Measurements from ENCODE around the gene FAM98A. TPM values are rescaled to one million over a fixed set of nuclear protein-coding genes. Genes with fewer than 3 reads are reported as not detected.

The FAM98A gene
- total and polyA plus RNA-seq, 7 donors, result 11.8 to 53.2 (median 20.9) TPM

DNA sequence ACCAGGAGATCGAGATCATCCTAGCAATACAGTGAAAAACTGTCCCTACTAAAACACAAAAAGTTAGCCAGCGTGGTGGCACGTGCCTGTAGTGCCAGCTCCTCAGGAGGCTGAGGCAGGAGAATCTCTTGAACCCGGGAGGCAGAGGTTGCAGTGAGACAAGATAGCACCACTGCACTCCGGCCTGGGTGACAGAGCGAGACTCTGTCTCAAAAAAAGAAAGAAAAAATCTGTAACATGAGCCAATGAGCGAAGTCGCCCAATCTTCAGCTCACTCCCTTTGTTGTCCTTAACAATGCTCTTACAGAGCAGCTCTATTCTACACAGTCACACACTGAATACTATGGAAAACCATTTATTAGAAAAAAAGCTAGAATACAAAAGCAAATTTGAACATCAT is 22.0 kb downstream of the FAM98A start:
- H3K9me3 ChIP-seq, result no peaks in the 10 kb centered on the region
- TF ChIP-seq EP300 (IDR thresholded peaks at IDR 0.05) (no peak), POLR2AphosphoS5 (IDR thresholded peaks at IDR 0.05) (no peak), POLR2A (IDR thresholded peaks at IDR 0.05) (no peak)
- TF ChIP-seq, protein P1, sequence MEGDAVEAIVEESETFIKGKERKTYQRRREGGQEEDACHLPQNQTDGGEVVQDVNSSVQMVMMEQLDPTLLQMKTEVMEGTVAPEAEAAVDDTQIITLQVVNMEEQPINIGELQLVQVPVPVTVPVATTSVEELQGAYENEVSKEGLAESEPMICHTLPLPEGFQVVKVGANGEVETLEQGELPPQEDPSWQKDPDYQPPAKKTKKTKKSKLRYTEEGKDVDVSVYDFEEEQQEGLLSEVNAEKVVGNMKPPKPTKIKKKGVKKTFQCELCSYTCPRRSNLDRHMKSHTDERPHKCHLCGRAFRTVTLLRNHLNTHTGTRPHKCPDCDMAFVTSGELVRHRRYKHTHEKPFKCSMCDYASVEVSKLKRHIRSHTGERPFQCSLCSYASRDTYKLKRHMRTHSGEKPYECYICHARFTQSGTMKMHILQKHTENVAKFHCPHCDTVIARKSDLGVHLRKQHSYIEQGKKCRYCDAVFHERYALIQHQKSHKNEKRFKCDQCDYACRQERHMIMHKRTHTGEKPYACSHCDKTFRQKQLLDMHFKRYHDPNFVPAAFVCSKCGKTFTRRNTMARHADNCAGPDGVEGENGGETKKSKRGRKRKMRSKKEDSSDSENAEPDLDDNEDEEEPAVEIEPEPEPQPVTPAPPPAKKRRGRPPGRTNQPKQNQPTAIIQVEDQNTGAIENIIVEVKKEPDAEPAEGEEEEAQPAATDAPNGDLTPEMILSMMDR (IDR thresholded peaks at IDR 0.05), result no peak
- no peak for DNase-seq
- intact Hi-C loops (cut with DNase I), result no loop called here
- 95 to 96% methylated on average over 8 of the region's 8 CpGs for WGBS, 2 donors
- no peaks in the 10 kb centered on the region for H3K4me1 ChIP-seq
- no peak overlapping the region for H3K27ac ChIP-seq
- no peak overlapping the region for H3K4me3 ChIP-seq
- H3K36me3 ChIP-seq, result no peaks in the 10 kb centered on the region
- no peaks in the 10 kb centered on the region for H3K27me3 ChIP-seq

DNA sequence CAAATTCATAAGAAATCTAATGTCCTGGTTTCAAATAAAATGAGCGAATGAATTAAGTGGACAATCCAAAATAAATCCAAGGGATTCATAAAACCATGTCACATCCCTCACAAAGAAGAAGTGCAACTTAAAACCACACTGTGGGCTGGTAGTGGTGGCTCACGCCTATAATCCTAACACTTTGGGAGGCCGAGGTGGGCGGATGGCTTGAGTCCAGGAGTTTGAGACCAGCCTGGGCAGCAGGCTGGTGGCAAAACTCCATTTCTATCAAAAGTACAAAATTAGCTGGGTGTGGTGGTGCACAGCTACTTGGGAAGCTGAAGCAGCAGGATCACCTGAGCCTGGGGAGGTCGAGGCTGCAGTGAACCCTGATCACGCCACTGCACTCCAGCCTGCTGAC is 25.4 kb downstream of the FAM98A start:
- Histone ChIP-seq H3K27me3 (no peaks in the 10 kb centered on the region), H3K27ac (no peak overlapping the region), H3K36me3 (no peaks in the 10 kb centered on the region), H3K4me3 (no peak overlapping the region), H3K9me3 (no peaks in the 10 kb centered on the region), H3K4me1 (no peaks in the 10 kb centered on the region)
- DNase-seq, result no peak
- intact Hi-C loops (cut with DNase I), result no loop called here
- WGBS, 2 donors, result 89 to 95% methylated on average over 6 of the region's 6 CpGs
- TF ChIP-seq POLR2A (IDR thresholded peaks at IDR 0.05), result no peak
- TF ChIP-seq POLR2AphosphoS5 (IDR thresholded peaks at IDR 0.05), result no peak
- TF ChIP-seq, protein P1 (IDR thresholded peaks at IDR 0.05), result no peak
- TF ChIP-seq EP300 (IDR thresholded peaks at IDR 0.05), result no peak

DNA sequence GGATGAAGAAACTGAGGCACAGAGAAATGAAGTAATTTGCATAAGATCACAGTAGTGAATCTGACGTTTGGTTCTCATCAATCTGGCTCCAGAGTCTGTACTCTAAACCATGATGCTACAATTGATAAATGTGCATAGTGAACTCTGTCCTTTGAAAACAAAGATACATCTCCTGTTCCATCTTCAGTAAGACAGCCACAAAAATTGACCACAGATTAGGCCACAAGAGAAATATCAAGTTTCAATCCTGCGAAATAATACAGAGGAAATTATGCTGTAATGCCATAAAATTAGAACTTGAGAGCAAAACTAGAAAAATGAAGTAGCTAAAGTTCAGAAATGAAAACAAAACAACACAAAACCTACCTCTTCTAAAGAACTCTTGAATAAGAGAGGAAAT is 28.4 kb downstream of the FAM98A start:
- WGBS, 2 donors, result 75 to 78% methylated on average over 2 of the region's 2 CpGs
- no peak for DNase-seq
- TF ChIP-seq EP300 (IDR thresholded peaks at IDR 0.05) (no peak), POLR2AphosphoS5 (IDR thresholded peaks at IDR 0.05) (no peak), POLR2A (IDR thresholded peaks at IDR 0.05) (no peak)
- TF ChIP-seq, protein P1 (IDR thresholded peaks at IDR 0.05), result no peak
- H3K27me3 ChIP-seq, result no peaks in the 10 kb centered on the region
- H3K36me3 ChIP-seq, result no peaks in the 10 kb centered on the region
- no peak overlapping the region for H3K27ac ChIP-seq
- no peaks in the 10 kb centered on the region for H3K9me3 ChIP-seq
- intact Hi-C loops (cut with DNase I), result no loop called here
- H3K4me1 ChIP-seq, result no peaks in the 10 kb centered on the region
- no peak overlapping the region for H3K4me3 ChIP-seq

DNA sequence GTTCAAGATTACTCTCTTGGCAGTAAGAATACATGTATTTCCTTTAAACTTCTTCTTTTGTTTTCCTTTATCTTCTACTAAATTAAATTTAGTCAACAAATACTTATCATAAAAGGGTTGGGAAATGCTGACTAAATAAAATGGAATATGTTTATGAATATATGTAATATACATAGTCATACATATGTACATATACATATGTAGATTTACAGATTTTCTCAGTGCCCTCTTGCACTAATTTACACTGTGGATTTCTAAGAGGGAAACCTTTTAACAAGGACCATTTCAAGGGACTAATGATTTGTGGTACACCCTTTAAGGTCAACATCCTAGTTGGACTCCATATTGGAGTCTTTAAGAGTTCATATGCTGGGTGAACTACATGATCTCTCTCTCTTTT is 37.2 kb downstream of the FAM98A start:
- Histone ChIP-seq H3K4me3 (no peak overlapping the region), H3K36me3 (peaks cover 0 to 7% (median 0%) of the 10 kb centered on the region in 4 donors), H3K4me1 (no peaks in the 10 kb centered on the region), H3K9me3 (no peaks in the 10 kb centered on the region), H3K27ac (no peak overlapping the region), H3K27me3 (no peaks in the 10 kb centered on the region)
- DNase-seq, result no peak
- TF ChIP-seq EP300 (IDR thresholded peaks at IDR 0.05) (no peak), POLR2A (IDR thresholded peaks at IDR 0.05) (no peak)
- TF ChIP-seq, protein P1 (IDR thresholded peaks at IDR 0.05), result no peak
- intact Hi-C loops (cut with DNase I), result no loop called here

DNA sequence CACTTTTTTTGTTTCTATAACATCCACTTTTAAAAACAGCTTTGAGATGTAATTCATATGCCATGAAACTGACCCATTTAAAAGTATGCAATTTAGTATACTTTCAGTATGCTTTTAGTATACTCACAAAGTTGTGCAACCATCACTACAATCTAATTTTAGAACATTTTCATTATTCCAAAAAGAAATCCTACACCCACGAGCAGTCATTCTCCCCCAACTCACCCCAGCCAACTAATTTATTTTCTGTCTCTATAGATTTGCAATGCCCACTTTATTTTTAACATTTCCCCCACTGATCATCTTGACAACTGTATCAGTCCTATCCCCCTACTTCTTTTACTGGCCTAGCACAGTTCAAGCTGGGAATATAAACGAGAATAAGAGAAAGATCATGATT is 39.1 kb downstream of the FAM98A start:
- intact Hi-C loops (cut with DNase I), result no loop called here
- H3K27ac ChIP-seq, result no peak overlapping the region
- H3K9me3 ChIP-seq, result no peaks in the 10 kb centered on the region
- 64 to 75% methylated on average over 2 of the region's 2 CpGs for WGBS, 2 donors
- peaks cover 0 to 7% (median 0%) of the 10 kb centered on the region in 4 donors for H3K36me3 ChIP-seq
- no peak overlapping the region for H3K4me3 ChIP-seq
- TF ChIP-seq POLR2A (IDR thresholded peaks at IDR 0.05), result no peak
- no peak for TF ChIP-seq EP300 (IDR thresholded peaks at IDR 0.05)
- TF ChIP-seq, protein P1 (IDR thresholded peaks at IDR 0.05), result no peak
- no peak for TF ChIP-seq POLR2AphosphoS5 (IDR thresholded peaks at IDR 0.05)
- no peaks in the 10 kb centered on the region for H3K27me3 ChIP-seq
- no peak for DNase-seq
- H3K4me1 ChIP-seq, result peaks cover 0 to 6% (median 0%) of the 10 kb centered on the region in 4 donors

Measured in sigmoid colon (tissue), 7 donors.